GM21723 (cell line): Measurements from ENCODE around the gene TFEB.

Source experiments
- ATAC-seq: cut with Tn5 transposase; IDR thresholded peaks from one replicate; pipeline ENCODE4 v1.9.1; 2021; ENCODE audit warnings: mild to moderate bottlenecking, moderate library complexity; ENCODE audit not compliant: unreplicated experiment

The TFEB gene

DNA sequence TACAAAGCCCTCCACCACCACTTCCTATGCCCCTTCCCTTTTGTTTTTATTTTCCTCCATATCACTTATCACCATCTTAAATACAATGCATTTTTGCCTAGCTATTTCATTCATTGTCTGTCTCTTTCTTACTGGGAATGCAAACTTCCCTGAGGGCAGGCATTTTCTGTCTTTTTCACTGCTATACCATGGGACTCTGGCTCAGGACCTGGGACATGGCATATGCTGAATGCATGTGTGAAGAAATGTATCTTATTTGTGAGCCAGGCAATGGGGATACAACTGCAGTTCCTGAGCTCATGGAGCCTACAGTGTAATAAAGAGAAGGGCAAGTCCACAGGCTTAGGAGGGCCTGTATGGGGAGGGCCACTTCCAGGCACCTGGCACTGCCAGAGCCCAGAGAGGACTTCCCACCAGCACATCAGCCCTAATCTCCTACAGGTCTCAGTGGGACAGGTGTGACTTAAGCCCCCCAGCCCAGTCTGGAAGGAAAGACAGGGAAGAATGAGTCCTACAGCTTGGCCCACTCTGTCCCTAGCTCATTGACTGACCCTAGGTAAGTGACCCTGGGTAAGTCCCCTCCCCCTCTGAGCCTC lies 43.2 kb downstream of the TFEB start:
- no peak for ATAC-seq

DNA sequence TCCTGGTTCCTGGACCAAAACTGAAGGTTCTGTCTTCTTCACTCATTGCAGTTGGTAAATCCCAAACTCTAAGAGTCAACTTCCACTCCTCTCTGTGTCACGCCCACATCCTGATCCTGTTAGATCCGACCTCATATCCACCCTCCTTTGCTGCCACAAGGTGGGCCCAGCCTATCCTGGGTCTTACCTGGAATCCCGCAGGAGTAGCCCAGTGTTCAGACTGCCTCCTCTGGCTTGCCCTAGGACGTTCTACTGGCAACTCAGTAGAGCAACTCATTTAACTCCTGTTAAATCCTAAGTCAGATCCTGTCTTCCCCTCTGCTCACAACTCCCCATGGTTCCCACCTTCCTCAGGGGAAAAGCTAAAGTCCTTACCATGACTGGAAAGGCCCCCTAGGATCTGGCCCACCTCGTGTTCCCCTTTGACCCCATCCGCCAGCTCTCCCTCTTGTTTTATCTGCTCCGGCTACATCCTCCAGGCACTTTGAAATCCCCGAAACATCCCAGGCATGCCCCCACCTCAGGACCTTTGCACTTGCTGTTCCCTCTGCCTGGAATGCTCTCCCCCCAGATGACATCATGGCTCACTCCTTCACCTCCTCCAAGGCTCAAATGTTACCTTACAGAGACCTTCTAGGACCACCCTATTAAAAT lies 43.9 kb downstream of the TFEB start:
- no peak for ATAC-seq

DNA sequence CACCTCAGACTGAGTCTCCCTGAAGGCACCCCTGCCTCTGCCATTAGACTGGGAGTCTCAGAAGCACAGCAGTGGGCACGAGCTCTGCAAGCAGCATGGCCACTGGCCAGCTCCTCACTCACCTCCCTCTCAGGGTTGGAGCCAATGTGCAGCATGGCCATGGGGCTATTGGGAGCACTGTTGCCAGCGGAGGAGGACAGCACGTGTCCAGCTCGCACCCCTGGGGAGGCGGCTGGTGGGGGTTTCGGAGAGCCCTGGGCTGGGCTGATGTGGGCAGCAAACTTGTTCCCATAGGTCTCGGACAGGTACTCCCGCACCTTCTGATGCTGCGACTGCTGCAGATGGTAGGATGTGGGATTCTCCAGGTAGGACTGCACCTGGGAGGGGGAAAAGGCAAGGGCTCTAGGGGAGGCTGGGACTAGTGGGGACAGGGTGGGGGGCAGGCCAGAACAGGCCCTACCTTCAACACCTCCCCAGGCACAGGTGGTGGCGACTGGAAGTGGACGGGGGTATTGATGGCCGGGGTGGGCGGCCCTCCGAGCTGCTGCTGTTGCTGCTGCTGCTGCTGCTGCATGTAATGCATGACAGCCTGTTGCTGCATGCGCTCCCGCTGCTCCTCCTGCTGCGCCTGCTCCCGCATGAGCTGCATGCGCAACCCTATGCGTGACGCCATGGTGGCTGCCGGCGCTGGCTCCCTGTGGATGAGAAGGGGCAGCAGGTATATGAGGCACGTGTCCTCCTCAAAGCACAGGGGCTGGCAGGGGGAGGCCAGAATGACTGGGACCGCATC lies 44.7 kb downstream of the TFEB start:
- ATAC-seq: no peak

DNA sequence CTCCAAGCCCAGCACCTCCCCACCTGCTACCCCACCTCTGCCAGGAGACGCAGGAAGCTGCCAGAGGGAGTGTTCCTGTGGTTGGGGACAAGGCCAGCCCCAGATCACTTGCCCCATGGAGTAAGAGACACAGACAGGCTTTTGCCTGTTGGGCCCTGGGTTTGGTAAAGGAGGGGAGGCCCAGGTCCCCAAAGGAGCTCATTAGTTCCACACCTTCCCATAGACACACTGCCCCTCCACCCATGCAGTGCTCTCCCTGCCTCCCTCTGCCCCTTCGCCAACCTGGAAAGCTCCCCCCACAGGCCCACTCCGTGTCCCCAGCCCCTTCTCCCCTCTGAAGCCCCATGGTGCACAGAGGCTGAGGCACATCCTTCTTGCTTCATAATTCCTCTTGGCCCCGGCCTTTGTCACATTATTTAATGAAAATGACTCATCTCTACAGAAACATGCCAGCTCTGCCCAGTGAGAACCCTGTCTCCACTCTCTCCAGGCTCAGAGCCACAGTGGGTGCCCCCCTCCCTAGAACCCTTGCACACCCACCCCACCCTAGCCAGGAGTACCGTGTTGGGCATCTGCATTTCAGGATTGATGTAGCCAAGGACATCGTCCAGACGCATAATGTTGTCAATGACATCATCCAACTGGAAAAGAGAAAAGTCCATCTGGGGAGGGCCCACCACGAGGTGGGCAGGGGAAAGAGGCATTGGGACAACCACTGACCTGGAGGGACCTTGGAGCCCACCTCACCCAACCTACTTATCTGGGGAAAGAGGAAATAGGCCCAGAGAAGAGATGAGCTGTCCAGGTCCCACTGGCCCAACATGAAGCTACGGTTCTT lies 46.0 kb downstream of the TFEB start:
- no peak for ATAC-seq

DNA sequence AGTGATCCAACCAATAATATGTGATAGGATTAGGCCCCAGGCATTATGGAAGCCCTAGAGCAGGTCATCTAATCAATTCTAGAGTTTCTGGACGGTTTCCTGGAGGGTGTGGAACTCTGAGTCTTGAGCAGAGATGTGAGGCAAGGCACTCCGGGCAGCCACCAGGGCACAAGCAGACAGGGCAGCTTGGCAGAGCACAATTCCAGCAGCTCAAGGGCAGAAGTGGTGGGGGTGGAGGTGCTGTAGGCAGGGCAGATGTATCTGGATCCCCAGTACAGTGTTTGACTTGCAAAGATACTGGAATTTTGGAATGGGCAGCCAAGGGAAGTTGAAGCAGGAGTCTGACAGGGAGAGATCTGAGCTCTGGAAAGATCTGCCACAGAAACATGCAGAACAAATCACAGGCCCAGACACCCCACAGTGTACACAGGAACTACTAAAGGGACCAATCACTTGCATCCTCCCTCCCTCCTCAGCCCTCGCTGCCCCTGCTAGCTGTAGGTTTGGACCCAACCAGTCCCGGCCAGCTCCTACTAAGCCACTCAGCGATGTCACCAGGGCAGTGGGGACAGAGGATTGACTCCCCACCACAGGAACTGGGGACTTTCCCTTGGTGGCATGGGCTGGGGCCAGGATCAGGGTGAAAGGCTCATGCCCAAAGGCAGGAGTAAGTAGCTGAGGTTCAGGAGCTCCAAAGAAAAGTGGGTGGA lies 47.0 kb downstream of the TFEB start:
- ATAC-seq: no peak

DNA sequence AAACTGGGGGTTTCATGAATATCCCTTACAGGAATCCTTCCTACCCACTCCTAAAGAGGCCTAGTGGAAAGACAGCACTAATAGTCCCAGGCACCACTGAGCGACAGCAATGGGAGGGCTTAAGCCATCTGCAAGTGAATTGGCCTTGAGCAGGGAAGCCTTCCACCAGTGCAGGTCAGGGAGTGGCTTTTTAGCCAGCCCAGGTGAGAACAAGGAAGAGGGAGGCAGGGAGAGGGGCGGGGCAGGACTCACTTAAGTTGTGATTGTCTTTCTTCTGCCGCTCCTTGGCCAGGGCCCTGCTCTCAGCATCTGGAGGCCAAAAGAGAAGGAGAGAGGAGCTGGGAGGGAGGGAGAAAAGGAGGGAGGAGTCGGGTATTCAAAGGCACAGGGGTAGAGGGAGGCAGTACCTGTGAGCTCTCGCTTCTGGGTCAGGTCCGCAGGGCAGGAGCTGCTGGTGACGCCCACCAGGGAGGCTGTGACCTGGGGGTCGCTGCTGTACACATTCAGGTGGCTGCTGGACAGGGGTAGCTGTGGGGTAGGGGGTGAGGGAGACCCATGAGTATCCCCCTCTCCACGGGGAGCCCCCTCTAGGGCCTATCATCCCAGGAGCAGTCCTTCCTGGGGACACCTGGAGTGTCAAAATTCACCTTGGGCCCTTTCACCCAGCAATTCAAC lies 47.8 kb downstream of the TFEB start:
- ATAC-seq: no peak

DNA sequence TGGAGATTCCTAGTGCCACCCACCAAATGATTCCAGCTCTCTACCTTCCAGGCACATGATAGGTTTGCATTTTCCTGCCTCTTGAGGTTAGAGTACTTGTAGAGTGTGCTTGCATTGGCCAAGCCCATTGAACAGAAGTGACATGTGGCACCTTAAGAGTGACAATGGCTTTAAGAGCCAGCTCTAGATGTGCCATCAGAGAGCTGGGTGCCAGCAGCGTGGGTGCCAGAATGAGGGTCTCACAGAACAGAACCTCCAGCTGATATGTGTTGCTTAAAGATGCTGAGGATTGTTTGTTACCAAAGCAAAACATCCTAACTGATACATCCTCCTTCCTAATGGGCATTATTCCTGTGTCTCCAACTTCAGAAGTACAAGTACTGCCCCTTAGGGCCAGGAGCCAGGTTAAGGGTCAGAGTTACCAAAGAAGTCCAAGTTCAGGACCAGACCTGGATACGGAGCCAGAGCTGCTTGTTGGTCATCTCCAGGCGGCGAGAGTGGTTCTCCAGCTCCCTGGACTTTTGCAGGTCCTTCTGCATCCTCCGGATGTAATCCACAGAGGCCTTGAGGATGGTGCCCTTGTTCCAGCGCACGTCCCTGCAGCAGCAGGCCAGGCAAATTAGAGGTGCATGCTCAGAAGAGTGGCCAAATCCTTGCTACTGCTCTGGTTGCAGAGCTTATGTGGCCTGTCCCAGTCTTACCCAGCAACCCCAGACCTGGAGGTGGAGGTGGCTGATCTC lies 49.6 kb downstream of the TFEB start:
- no peak for ATAC-seq

DNA sequence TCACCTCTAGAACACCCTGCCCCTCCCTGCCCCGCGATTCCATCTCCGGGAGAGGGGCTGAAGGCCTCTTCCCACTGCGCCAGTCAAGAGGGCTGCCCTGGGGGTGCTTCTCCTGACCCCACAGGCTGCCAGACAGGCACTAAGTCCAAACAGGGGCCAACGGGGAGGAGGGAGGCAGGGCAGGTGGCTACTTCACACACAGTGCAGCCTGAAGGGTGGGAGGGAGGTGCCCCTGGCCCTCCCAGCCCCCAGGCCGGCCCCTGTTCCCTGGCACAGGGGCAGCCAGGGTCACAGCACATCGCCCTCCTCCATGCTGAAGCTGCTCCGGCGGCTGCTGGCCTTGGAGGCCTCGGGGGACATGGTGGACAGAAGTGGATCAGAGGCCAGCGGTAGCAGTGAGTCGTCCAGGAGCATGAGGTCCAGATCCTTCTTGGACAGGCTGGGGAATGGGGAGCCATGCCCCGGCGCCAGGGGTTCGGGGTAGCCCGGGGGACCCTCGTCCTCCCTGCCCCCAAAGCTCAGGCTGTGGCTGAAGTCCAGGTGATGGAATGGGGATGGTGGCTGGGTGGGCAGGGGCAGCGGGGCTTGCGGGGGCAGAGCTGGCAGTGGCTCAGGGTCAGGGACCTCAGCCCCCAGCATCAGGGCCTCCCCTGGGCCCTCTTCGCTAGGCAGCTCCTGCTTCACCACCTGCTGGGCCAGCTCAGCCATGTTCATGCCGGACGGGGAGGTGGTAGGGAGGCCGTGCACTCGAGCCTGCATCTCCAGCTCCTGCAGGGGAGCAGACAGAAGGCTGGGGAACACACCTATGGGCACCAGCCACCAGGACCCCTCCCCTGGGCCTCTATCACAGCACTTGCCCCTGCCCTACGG lies 50.9 kb downstream of the TFEB start:
- ATAC-seq: no peak

DNA sequence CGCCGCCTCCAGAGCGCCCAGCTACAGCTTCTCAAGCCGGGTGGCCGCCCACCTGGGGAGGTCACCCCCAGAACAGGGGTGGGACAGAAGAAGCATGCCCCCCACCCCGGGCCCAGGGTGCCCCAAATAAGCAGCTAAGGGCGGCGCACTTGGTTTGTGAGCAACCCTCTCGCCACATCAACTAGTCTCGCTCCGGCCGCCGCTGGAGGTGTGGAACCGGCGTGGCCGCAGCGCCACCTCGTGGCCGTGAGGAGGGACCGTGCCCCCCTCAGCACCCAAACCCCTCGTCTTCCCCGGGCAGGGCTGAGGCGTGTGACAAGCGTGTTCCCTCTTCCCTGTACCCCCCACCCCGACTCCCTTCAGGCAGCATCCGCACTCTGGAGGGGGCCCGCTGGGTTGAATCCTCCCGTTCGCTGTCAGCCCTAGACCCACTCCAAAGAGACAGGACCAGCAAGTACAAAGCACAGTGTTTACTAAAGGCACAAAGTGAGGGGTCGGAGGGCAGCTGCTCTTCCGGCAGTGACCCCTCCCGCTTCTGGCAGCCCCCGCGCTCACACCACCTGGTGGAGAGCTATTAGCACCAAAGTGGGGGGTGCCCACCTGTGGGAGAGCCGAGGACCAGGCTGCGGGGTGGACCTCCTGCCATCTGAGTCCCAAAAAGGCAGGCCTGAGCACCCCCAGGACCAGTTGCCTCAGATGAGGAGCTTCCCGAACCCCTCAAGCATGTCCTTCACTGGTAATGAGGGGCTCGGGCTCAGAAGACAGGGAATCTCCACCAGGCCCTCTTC lies 51.7 kb downstream of the TFEB start:
- peak; percentile 66 for ATAC-seq

DNA sequence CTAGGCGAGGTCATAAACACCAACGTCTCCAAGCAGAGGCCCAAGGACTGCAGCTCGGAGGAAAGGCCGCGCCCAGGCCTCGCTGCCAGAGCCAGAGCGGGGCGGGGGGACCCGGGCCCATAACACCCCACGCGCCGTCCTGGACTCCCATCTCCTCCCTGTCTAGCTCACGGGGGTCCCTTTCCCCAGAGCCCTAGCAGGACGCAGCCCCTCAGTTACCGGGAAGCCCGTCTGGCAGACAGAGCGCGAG lies 52.2 kb downstream of the TFEB start:
- peak; percentile 18 for ATAC-seq

DNA sequence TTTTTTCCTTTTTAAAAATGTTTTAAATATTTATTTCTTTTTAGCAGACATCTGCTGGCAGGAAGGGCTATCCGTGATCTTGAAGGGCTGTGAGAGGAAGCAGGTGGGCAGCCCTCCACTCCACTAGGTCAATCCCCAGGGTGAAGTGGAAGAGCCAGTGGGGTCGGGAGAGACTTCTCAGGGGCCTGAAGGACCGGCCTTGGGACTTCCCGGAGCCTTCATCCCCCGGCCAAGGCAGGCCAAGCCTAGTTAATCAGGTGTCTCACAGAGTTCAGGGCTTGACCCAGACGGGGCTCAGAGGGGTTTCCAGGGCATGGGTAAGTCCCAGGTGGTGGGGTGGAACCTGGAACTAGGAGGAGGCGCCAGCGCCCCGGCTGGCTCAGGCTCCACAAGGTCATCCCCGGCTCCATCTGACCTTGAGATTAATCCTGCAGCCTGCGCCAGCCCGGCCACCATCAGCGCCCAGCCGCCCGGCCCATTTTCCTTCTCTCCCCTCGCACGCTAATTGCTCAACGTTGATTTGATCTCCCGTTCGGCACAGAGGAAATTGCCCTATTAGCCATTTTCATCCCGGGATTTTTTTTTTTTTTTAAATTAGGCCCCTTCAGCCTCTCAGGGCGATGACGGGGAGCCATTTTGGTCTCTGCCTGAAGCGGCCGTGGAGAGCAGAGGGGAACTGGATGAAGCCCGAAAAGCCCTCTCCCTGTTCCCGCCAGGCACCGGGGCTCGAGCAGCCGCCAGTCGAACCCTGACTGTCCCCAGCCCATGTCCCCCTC lies 52.7 kb downstream of the TFEB start:
- ATAC-seq: no peak

DNA sequence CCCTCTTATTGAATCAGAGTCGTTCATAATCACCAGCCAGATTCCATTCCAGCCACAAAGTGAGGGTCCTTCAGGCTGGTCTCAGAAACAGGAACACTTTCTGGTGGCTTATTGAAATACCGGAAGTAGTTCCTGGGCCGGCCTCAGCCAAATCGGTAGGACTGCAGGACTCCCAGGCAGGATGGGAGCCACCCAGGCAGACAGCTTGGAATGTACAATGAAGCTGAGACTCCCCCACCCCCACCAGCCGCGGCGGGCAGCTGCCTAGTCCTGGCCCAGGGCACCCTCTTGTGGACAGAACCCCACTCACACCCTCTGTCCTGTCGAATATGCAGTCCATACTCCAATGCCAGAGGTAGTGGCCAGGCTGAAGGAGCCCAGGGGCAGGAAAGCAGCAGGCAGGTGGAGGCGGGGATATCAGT lies 53.3 kb downstream of the TFEB start:
- ATAC-seq: no peak

DNA sequence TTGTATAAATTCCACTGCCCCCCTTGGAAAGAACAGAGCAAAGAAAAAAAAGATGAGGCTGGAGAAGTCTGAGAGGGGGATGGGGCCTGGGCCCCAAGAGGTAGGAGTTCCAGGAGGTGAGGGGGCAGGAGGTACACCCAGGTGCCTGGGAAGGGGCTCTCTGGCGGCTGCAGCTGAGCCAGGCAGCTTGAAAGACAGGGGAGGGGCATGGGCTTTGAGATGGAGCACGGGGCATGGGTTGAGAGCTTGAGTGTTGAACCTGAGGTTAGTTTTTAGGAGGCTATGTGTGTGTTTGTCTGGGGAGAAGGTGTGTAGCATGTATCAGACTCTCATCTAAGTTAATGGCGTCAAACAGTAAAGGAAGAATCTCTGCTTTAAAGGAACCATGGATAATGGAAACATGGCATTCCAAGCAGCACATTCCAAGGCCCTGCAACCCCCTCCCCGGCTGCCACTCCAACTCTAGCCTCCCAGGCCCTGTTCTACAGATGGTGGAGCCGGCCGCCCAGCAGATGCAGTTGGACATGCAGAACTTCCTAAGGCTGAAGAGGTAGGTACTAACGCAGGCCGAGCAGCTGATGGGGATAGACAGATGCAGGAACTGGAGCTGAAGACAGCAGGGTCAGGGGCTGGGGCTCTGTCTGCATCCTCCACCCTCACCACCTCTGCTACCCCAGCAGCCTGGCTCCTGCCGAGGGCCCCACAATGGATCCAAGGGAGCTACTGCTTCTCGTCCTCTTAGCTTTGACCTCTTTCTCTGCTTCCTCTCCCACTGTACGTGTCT lies 55.0 kb downstream of the TFEB start:
- no peak for ATAC-seq

DNA sequence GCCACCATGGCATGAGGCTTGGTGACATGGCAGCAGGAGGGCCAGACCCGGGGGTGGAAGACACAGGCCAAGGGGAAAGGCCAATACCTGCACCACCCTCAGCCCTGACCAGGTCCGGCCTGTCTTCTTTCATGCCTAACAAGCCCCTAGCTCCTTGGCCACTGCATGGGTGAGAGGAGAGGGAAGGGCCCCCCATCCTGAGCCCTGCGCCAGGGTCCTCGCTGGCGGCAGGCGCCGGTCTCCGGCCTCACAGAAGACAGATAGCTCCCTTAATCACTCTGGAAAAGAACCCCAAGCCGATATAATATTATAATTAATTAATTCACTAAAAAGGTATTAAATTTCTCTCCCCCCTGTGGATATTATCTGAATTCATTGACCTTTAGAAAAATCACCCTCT lies 55.7 kb downstream of the TFEB start:
- no peak for ATAC-seq

DNA sequence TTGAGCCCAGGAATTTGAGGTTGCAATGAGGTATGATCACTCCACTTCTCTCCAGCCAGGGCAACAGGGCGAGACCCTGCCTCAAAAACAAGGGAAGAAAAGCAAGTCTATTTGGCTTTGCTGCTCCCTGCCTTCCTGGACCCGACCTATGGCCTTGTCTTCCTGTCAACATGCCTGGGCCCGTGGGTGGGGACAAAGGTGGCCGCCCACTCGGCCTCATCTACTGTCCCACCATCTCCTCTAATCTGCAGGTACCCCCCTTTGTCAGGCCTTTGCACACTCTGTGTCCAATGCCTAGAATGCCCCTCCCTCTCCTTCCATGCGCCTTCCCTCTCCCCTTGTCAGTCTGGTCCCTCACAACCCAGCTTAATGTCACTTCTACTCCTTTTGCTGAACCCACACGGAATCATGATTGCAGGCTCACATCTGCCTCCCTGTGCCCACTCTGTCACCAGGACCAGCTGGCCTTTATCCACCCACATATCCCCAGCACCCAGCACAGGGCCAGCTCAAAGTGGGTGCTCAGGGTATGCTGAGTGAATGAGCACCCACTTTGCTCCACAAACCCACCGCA lies 56.8 kb downstream of the TFEB start:
- no peak for ATAC-seq
